PC-3 (cell line): Measurements from ENCODE around the gene JADE2. TPM values are rescaled to one million over a fixed set of nuclear protein-coding genes. Genes with fewer than 3 reads are reported as not detected.

Experiments used
- ATAC-seq: fragments of 200-7000 bp; cut with Tn5 transposase; 2 replicates; pipeline ENCODE4 v1.9.1; 2020; ENCODE audit warnings: mild to moderate bottlenecking, moderate library complexity
- BruUV-seq: library from RNA; stranded (reverse); fragments of 400-500 nt; replicated peaks from 2 replicates; lab custom pipeline; 2021; lab: Mats Ljungman, UMichigan
- CTCF ChIA-PET: fragments of 300-600 bp; sonication (Branson Sonifier 250); formaldehyde crosslinking; loops from one replicate; lab custom pipeline; 2022; ENCODE audit warnings: antibody characterized with exemption; lab: Charles Lee
- POLR2A ChIA-PET: fragments of 300-600 bp; sonication (Branson Sonifier 250); formaldehyde crosslinking; loops from one replicate; lab custom pipeline; 2022; ENCODE audit warnings: antibody characterized with exemption; ENCODE audit not compliant: unreplicated experiment; lab: Charles Lee
- DNase-seq: peaks from one replicate; pipeline ENCODE4 v3.0.0-alpha.2; 2015
- H2AFZ ChIP-seq: fragments of 300-600 bp; sonication (generic); 2 replicates; pipeline ENCODE4 v1.6.0; 2016; ENCODE audit warnings: antibody characterized with exemption, low read length
- H3F3A ChIP-seq: fragments of 300-600 bp; sonication (generic); one replicate; pipeline ENCODE4 v1.6.0; 2017; ENCODE audit warnings: antibody characterized with exemption, low read length, control low read depth, mild to moderate bottlenecking; ENCODE audit not compliant: unreplicated experiment
- H3K27ac ChIP-seq: fragments of 300-600 bp; sonication (generic); 2 replicates; pipeline ENCODE4 v1.5.1; 2016; ENCODE audit warnings: mild to moderate bottlenecking, low read length
- H3K27me3 ChIP-seq: fragments of 300-600 bp; sonication (generic); 2 replicates; pipeline ENCODE4 v1.6.1; 2016; ENCODE audit warnings: low read length, mixed read lengths
- H3K36me3 ChIP-seq: fragments of 300-600 bp; sonication (generic); 2 replicates; pipeline ENCODE4 v1.6.1; 2016; ENCODE audit warnings: low read depth, mixed run types, low read length, mixed read lengths
- H3K4me1 ChIP-seq: fragments of 300-600 bp; sonication (generic); 2 replicates; pipeline ENCODE4 v1.5.1; 2016; ENCODE audit warnings: low read length; ENCODE audit not compliant: insufficient read depth
- H3K4me2 ChIP-seq: fragments of 300-600 bp; sonication (generic); 2 replicates; pipeline ENCODE4 v1.6.0; 2016; ENCODE audit warnings: low read length
- H3K4me3 ChIP-seq: fragments of 300-600 bp; sonication (generic); 2 replicates; pipeline ENCODE4 v1.5.1; 2016; ENCODE audit warnings: mild to moderate bottlenecking, low read length, mixed read lengths
- H3K79me2 ChIP-seq: fragments of 300-600 bp; sonication (generic); 2 replicates; pipeline ENCODE4 v1.6.1; 2017; ENCODE audit warnings: low read length, mixed read lengths
- H3K9ac ChIP-seq: fragments of 300-600 bp; sonication (generic); 2 replicates; pipeline ENCODE4 v1.6.0; 2016; ENCODE audit warnings: mild to moderate bottlenecking, low read length
- H3K9me2 ChIP-seq: fragments of 300-600 bp; sonication (generic); replicated peaks from 2 replicates; pipeline ENCODE4 v1.6.1; 2016; ENCODE audit warnings: mixed run types, low read length, mixed read lengths
- H3K9me3 ChIP-seq: fragments of 300-600 bp; sonication (generic); 2 replicates; pipeline ENCODE4 v1.6.1; 2016; ENCODE audit warnings: low read length, mixed read lengths
- H4K20me1 ChIP-seq: fragments of 300-600 bp; sonication (generic); 2 replicates; pipeline ENCODE4 v1.6.1; 2016; ENCODE audit warnings: low read length, mixed read lengths
- EZH2 ChIP-seq: fragments of 300-600 bp; sonication (generic); IDR thresholded peaks from one replicate; pipeline ENCODE4 v1.6.1; 2017; ENCODE audit warnings: antibody characterized with exemption, mild to moderate bottlenecking, low read length; ENCODE audit not compliant: unreplicated experiment
- EZH2phosphoT487 ChIP-seq: fragments of 300-600 bp; sonication (generic); IDR thresholded peaks from 2 replicates; pipeline ENCODE4 v1.6.1; 2018; ENCODE audit warnings: mild to moderate bottlenecking, antibody characterized with exemption, low read length, borderline replicate concordance
- intact Hi-C: fragments of 100-400 bp; cut with micrococcal nuclease; formaldehyde crosslinking; loops from 2 replicates; pipeline ENCODE4 v1.9.0; 2023
- total RNA-seq: library from RNA; depleted of rRNA; stranded (reverse); fragments of >200 nt; gene quantifications from 2 replicates; pipeline ENCODE4 v1.2.3, GENCODE V29; 2014
- TF ChIP-seq, protein P1 (sequence below): fragments of 300-600 bp; sonication (generic); conservative IDR thresholded peaks from 2 replicates; pipeline ENCODE4 v1.5.1; 2017; ENCODE audit warnings: antibody characterized with exemption, low read depth, mild to moderate bottlenecking, low read length

The JADE2 gene
- total RNA-seq, 1 experiment from 2014 or later: 33.2 TPM

DNA sequence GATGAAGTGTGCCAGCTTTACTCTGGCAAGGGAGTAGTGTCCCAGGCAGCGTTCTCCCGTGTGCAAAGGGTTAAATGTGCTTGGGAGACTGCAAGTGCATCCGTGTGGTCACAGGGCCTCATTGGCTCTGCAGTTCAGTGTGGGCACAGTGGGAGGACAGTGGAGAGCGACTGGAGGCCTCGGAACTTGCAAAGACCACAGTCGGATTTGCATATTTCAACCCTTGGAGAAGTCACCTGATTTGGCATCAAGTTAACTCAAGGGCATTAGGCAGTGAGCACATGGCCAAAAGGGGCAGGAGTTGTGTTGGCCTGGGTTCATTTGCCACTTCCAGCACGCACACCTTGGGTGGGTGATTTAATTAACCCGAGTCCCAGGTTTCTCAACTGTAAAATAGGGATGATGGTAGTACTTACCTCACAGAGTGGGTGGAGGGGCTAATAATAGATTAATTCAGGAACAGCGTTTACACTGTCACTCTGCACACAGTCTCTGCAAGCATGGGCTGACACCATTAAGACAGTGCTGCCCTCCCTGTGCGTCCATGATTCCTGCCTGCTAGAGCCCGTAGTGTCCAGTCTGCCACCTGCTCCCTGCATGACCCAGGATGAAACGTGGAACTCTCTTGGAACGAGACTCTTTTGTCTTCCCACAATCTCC is 22.7 kb downstream of the JADE2 start:
- no peaks in the 10 kb centered on the region for H3K27me3 ChIP-seq
- DNase-seq: no peak
- no peaks in the 10 kb centered on the region for H3K9me2 ChIP-seq
- H4K20me1 ChIP-seq: no peaks in the 10 kb centered on the region
- TF ChIP-seq EZH2phosphoT487: no peak
- TF ChIP-seq, protein P1, sequence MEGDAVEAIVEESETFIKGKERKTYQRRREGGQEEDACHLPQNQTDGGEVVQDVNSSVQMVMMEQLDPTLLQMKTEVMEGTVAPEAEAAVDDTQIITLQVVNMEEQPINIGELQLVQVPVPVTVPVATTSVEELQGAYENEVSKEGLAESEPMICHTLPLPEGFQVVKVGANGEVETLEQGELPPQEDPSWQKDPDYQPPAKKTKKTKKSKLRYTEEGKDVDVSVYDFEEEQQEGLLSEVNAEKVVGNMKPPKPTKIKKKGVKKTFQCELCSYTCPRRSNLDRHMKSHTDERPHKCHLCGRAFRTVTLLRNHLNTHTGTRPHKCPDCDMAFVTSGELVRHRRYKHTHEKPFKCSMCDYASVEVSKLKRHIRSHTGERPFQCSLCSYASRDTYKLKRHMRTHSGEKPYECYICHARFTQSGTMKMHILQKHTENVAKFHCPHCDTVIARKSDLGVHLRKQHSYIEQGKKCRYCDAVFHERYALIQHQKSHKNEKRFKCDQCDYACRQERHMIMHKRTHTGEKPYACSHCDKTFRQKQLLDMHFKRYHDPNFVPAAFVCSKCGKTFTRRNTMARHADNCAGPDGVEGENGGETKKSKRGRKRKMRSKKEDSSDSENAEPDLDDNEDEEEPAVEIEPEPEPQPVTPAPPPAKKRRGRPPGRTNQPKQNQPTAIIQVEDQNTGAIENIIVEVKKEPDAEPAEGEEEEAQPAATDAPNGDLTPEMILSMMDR: no peak
- TF ChIP-seq EZH2: no peak
- H3F3A ChIP-seq: no peaks in the 10 kb centered on the region
- no TSS peak for BruUV-seq
- H3K9ac ChIP-seq: no peak overlapping the region
- peaks cover 46% of the 10 kb centered on the region for H3K4me1 ChIP-seq
- H2AFZ ChIP-seq: no peak overlapping the region
- H3K79me2 ChIP-seq: peaks cover 21% of the 10 kb centered on the region
- ChIA-PET CTCF (no interaction called here), POLR2A (no interaction called here)
- no peaks in the 10 kb centered on the region for H3K9me3 ChIP-seq
- no peak for ATAC-seq
- intact Hi-C loops: no loop called here
- no peak overlapping the region for H3K27ac ChIP-seq
- H3K4me3 ChIP-seq: no peak overlapping the region
- H3K36me3 ChIP-seq: peaks cover 3% of the 10 kb centered on the region
- no peak overlapping the region for H3K4me2 ChIP-seq

DNA sequence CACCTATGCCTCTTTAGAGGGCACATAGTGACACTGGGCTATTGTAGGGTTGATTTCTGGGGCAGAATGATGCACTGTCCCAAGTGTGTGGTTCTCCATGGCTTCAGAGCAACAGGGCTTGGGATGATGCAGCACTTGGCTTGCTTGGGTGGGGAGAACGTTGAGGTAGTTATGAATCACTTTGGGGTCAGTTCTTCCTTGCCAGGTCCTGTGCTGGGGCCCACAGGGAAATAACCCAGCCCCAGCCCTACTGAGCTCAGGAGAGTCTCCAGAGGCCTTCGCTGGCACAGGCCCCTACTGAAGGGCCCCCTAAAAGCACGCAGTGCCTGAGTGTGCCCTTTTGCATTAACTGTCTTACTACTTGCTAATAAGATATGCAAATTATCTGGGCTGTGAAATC is 24.2 kb downstream of the JADE2 start:
- no TSS peak for BruUV-seq
- no peaks in the 10 kb centered on the region for H3K27me3 ChIP-seq
- no peak for TF ChIP-seq EZH2phosphoT487
- no peak for TF ChIP-seq EZH2
- TF ChIP-seq, protein P1: no peak
- H4K20me1 ChIP-seq: no peaks in the 10 kb centered on the region
- H3K4me3 ChIP-seq: no peak overlapping the region
- 0 out of 2 replicates have a peak overlapping the region, but pooled peaks have one; percentile 18 for H3K27ac ChIP-seq
- no peak for ATAC-seq
- no peak overlapping the region for H3K4me2 ChIP-seq
- CTCF ChIA-PET: no interaction called here
- POLR2A ChIA-PET: no interaction called here
- H3F3A ChIP-seq: no peaks in the 10 kb centered on the region
- no peaks in the 10 kb centered on the region for H3K9me3 ChIP-seq
- H3K79me2 ChIP-seq: peaks cover 29% of the 10 kb centered on the region
- no peaks in the 10 kb centered on the region for H3K9me2 ChIP-seq
- intact Hi-C loops: no loop called here
- H2AFZ ChIP-seq: no peak overlapping the region
- peaks cover 59% of the 10 kb centered on the region for H3K4me1 ChIP-seq
- no peak overlapping the region for H3K9ac ChIP-seq
- peaks cover 7% of the 10 kb centered on the region; the same call in 1 of the 2 replicates for H3K36me3 ChIP-seq
- DNase-seq: peak; percentile 41
